H1 (cell line): ENCODE measurements around the gene MAP3K13. TPM values are rescaled to one million over a fixed set of nuclear protein-coding genes. Genes with fewer than 3 reads are reported as not detected.

ENCODE experiments used
- CTCF ChIA-PET: fragments of 300-600 bp; sonication (Branson Sonifier 250); formaldehyde crosslinking; loops from one replicate; lab custom pipeline; 2021; ENCODE audit not compliant: partially characterized antibody; lab: Charles Lee
- POLR2A ChIA-PET: fragments of 300-600 bp; sonication (Branson Sonifier 250); formaldehyde crosslinking; loops from one replicate; lab custom pipeline; 2021; ENCODE audit warnings: inconsistent platforms; ENCODE audit not compliant: partially characterized antibody; lab: Charles Lee
- DNase-seq, 2 experiments: peaks; one replicate each; pipeline versions ENCODE4 v3.0.0 to v3.0.0-alpha.2; 2010 to 2022; ENCODE audit warnings: low spot score in 2 of 2, low read depth in 1 of 2, mixed read lengths in 1 of 2
- FAIRE-seq: peaks from 2 replicates; lab custom pipeline; 2011; peaks lifted over from hg19 to GRCh38; lab: Jason Lieb, UNC
- H2AFZ ChIP-seq: 2 replicates; pipeline ENCODE4 v1.8.1; 2012; ENCODE audit warnings: low read length, inconsistent platforms
- H2AK5ac ChIP-seq: 2 replicates; pipeline ENCODE4 v1.6.1; 2013; ENCODE audit warnings: low read depth, low read length
- H2BK120ac ChIP-seq: replicated peaks from 2 replicates; pipeline ENCODE3; 2013; ENCODE audit warnings: low read depth, low read length, inconsistent platforms
- H2BK12ac ChIP-seq: 2 replicates; pipeline ENCODE4 v1.6.1; 2013; ENCODE audit warnings: low read depth, low read length
- H2BK15ac ChIP-seq: 2 replicates; pipeline ENCODE4 v1.6.1; 2013; ENCODE audit warnings: low read length
- H2BK20ac ChIP-seq: 2 replicates; pipeline ENCODE4 v1.6.1; 2013; ENCODE audit warnings: low read length
- H2BK5ac ChIP-seq: 2 replicates; pipeline ENCODE4 v1.6.1; 2013; ENCODE audit warnings: low read depth, low read length
- H3K14ac ChIP-seq: 2 replicates; pipeline ENCODE4 v1.6.1; 2013; ENCODE audit warnings: inconsistent platforms; ENCODE audit not compliant: insufficient read length
- H3K18ac ChIP-seq: 2 replicates; pipeline ENCODE4 v1.6.1; 2013; ENCODE audit warnings: low read length; ENCODE audit errors: extremely low read depth
- H3K23ac ChIP-seq: 2 replicates; pipeline ENCODE4 v1.6.1; 2013; ENCODE audit warnings: inconsistent platforms; ENCODE audit not compliant: insufficient read length
- H3K23me2 ChIP-seq: 2 replicates; pipeline ENCODE4 v1.6.1; 2013; ENCODE audit warnings: low read depth, low read length
- H3K27ac ChIP-seq: 2 replicates; pipeline ENCODE4 v1.6.1; 2011; ENCODE audit warnings: low read depth, low read length, inconsistent platforms
- H3K27me3 ChIP-seq, 4 experiments: replicated peaks in 1 of 4; 1 replicate in 1 of 4; 2 replicates in 3 of 4; pipeline versions ENCODE4 v1.6.1 to v1.8.1; 2011 to 2013; ENCODE audit warnings: low read length in 3 of 4, mild to moderate bottlenecking in 3 of 4, inconsistent platforms in 2 of 4, mixed read lengths in 2 of 4, moderate library complexity in 1 of 4; ENCODE audit not compliant: control insufficient read depth in 3 of 4, insufficient read depth in 3 of 4; ENCODE audit errors: extremely low read depth in 1 of 4
- H3K36me3 ChIP-seq, 4 experiments: 2 replicates each; pipeline versions ENCODE4 v1.6.1 to v1.8.1; 2011 to 2013; ENCODE audit warnings: mild to moderate bottlenecking in 4 of 4, low read length in 3 of 4, moderate library complexity in 2 of 4, control low read depth in 1 of 4, inconsistent platforms in 1 of 4; ENCODE audit not compliant: insufficient read depth in 4 of 4, control insufficient read depth in 2 of 4
- H3K4ac ChIP-seq: replicated peaks from 2 replicates; pipeline ENCODE3; 2013; ENCODE audit warnings: low read length, low read depth, mixed read lengths, inconsistent platforms; ENCODE audit not compliant: insufficient read length
- H3K4me1 ChIP-seq, 4 experiments: replicated peaks in 1 of 4; 1 replicate in 1 of 4; 2 replicates in 3 of 4; pipeline versions ENCODE4 v1.6.1 to v1.8.1; 2011 to 2013; ENCODE audit warnings: low read length in 3 of 4, inconsistent platforms in 2 of 4, mixed read lengths in 1 of 4; ENCODE audit not compliant: insufficient read depth in 4 of 4, control insufficient read depth in 3 of 4
- H3K4me2 ChIP-seq, 2 experiments: 2 replicates each; pipeline versions ENCODE4 v1.6.1 to v1.8.1; 2011 to 2013; ENCODE audit warnings: low read depth in 2 of 2, low read length in 2 of 2, control low read depth in 1 of 2, inconsistent platforms in 1 of 2, mild to moderate bottlenecking in 1 of 2; ENCODE audit not compliant: insufficient read depth in 1 of 2
- H3K4me3 ChIP-seq, 4 experiments: fragments of 200-600, 300-600 bp in 1 of 4; sonication (generic), shearing (Covaris generic), sonication (Bioruptor Twin) in 1 of 4; 2 replicates each; pipeline versions ENCODE4 v1.5.1 to v1.8.1; 2011 to 2016; ENCODE audit warnings: low read length in 4 of 4, low read depth in 3 of 4, control low read depth in 2 of 4, inconsistent platforms in 2 of 4, mild to moderate bottlenecking in 2 of 4, mixed read lengths in 1 of 4, moderate library complexity in 1 of 4; ENCODE audit not compliant: insufficient read depth in 2 of 4; ENCODE audit errors: extremely low read depth in 1 of 4
- H3K56ac ChIP-seq: replicated peaks from 2 replicates; pipeline ENCODE3; 2013; ENCODE audit warnings: low read depth, mild to moderate bottlenecking, mixed read lengths, low read length, inconsistent platforms; ENCODE audit not compliant: insufficient read length
- H3K79me1 ChIP-seq: 2 replicates; pipeline ENCODE4 v1.6.1; 2013; ENCODE audit warnings: low read depth, low read length, control low read depth
- H3K79me2 ChIP-seq, 2 experiments: 2 replicates each; pipeline versions ENCODE4 v1.6.1 to v1.8.1; 2012 to 2013; ENCODE audit warnings: low read length in 2 of 2, mild to moderate bottlenecking in 2 of 2, inconsistent platforms in 1 of 2; ENCODE audit not compliant: insufficient read depth in 2 of 2, control insufficient read depth in 1 of 2
- H3K9ac ChIP-seq, 4 experiments: replicated peaks in 1 of 4; 1 replicate in 1 of 4; 2 replicates in 3 of 4; pipeline versions ENCODE4 v1.6.1 to v1.8.1; 2011 to 2013; ENCODE audit warnings: low read depth in 3 of 4, low read length in 3 of 4, control low read depth in 2 of 4, mild to moderate bottlenecking in 2 of 4, moderate library complexity in 2 of 4, inconsistent platforms in 1 of 4; ENCODE audit errors: extremely low read depth in 1 of 4
- H3K9me3 ChIP-seq, 2 experiments: 2 replicates each; pipeline versions ENCODE4 v1.6.1 to v1.8.1; 2012 to 2013; ENCODE audit warnings: mild to moderate bottlenecking in 2 of 2, moderate library complexity in 2 of 2, control low read depth in 1 of 2, inconsistent platforms in 1 of 2, low read depth in 1 of 2, low read length in 1 of 2, mixed read lengths in 1 of 2; ENCODE audit not compliant: insufficient read depth in 2 of 2
- H4K20me1 ChIP-seq, 2 experiments: replicated peaks in 1 of 2; 2 replicates each; pipeline versions ENCODE3 to v1.8.1; 2011 to 2013; ENCODE audit warnings: inconsistent platforms in 2 of 2, low read length in 2 of 2, mild to moderate bottlenecking in 1 of 2; ENCODE audit not compliant: insufficient read depth in 2 of 2, control insufficient read depth in 1 of 2
- H4K5ac ChIP-seq: 2 replicates; pipeline ENCODE4 v1.6.1; 2013; ENCODE audit warnings: low read length, low read depth, mixed read lengths, inconsistent platforms; ENCODE audit not compliant: insufficient read length
- H4K8ac ChIP-seq: 2 replicates; pipeline ENCODE4 v1.8.0; 2013; ENCODE audit warnings: mild to moderate bottlenecking, moderate library complexity, low read length, inconsistent platforms; ENCODE audit not compliant: insufficient read depth; ENCODE audit errors: extremely low read depth
- H4K91ac ChIP-seq: replicated peaks from 2 replicates; pipeline ENCODE3; 2013; ENCODE audit warnings: low read length, mixed read lengths, inconsistent platforms; ENCODE audit not compliant: insufficient read length
- ATF3 ChIP-seq: IDR thresholded peaks from 2 replicates; pipeline ENCODE4 v1.6.1; 2011; ENCODE audit warnings: low read depth, mild to moderate bottlenecking, low read length; ENCODE audit not compliant: insufficient read depth
- CREB1 ChIP-seq: IDR thresholded peaks from 2 replicates; pipeline ENCODE4 v1.6.1; 2012; ENCODE audit warnings: inconsistent platforms
- CTCF ChIP-seq, 3 experiments: IDR thresholded peaks; 1 replicate in 2 of 3; 2 replicates in 1 of 3; pipeline versions ENCODE4 v1.5.1 to v1.6.1; 2011; ENCODE audit warnings: low read length in 3 of 3, mild to moderate bottlenecking in 3 of 3, inconsistent platforms in 2 of 3, low read depth in 1 of 3, moderate library complexity in 1 of 3; ENCODE audit not compliant: insufficient read depth in 1 of 3; ENCODE audit errors: control extremely low read depth in 1 of 3
- GTF2F1 ChIP-seq: IDR thresholded peaks from 2 replicates; pipeline ENCODE4 v1.6.1; 2012; ENCODE audit warnings: low read depth, low read length, improper control_type of control experiment, borderline replicate concordance
- KDM4A ChIP-seq: IDR thresholded peaks from one replicate; pipeline ENCODE4 v1.7.1; 2012; ENCODE audit warnings: low read depth, mild to moderate bottlenecking, moderate library complexity, low read length, inconsistent platforms; ENCODE audit not compliant: severe bottlenecking
- NANOG ChIP-seq: IDR thresholded peaks from 2 replicates; pipeline ENCODE4 v1.6.1; 2011; ENCODE audit warnings: low read length, low read depth, mild to moderate bottlenecking, inconsistent platforms; ENCODE audit not compliant: insufficient read depth, poor library complexity, severe bottlenecking
- POLR2AphosphoS5 ChIP-seq: IDR thresholded peaks from 2 replicates; pipeline ENCODE4 v1.6.1; 2011; ENCODE audit warnings: low read depth, low read length
- RAD21 ChIP-seq, 2 experiments: IDR thresholded peaks in 1 of 2; conservative IDR thresholded peaks in 1 of 2; 2 replicates each; pipeline ENCODE4 v1.6.1; 2011; ENCODE audit warnings: low read depth in 2 of 2, low read length in 2 of 2, improper control_type of control experiment in 1 of 2, inconsistent platforms in 1 of 2, mild to moderate bottlenecking in 1 of 2, moderate library complexity in 1 of 2
- SP1 ChIP-seq: IDR thresholded peaks from 2 replicates; pipeline ENCODE4 v1.6.1; 2011; ENCODE audit warnings: low read depth, low read length
- TAF1 ChIP-seq: IDR thresholded peaks from 2 replicates; pipeline ENCODE4 v1.6.1; 2011; ENCODE audit warnings: mild to moderate bottlenecking, low read depth, low read length
- WGBS, 2 experiments: shearing (Covaris generic) in 1 of 2; methylation state at CpG; one replicate each; pipeline versions ENCODE4 v1.1.6 to v1.1.7; 2013 to 2015; ENCODE audit warnings: low lambda C conversion rate in 2 of 2, mixed read lengths in 2 of 2, inconsistent platforms in 1 of 2, low coverage in 1 of 2, missing lambda C conversion rate in 1 of 2; ENCODE audit not compliant: insufficient replicate concordance in 2 of 2, insufficient coverage in 1 of 2, insufficient read length in 1 of 2; ENCODE audit errors: extremely low coverage in 1 of 2, missing lambda C conversion rate in 1 of 2; 5-methylcytosine and 5-hydroxymethylcytosine counted together
- polyA plus RNA-seq, 7 experiments: library from polyadenylated mRNA; depleted of rRNA in 3 of 7; stranded (reverse) in 5 of 7; unstranded in 2 of 7; fragments of >200 nt in 5 of 7; fragments of 200-250 nt in 2 of 7; gene quantifications; 1 replicate in 5 of 7; 2 replicates in 1 of 7; 4 replicates in 1 of 7; pipeline versions ENCODE4 v1.2.1 to v1.2.3, GENCODE V29; 2011 to 2013; ENCODE audit warnings: missing spikeins in 2 of 7, mixed read lengths in 2 of 7
- total RNA-seq: library from RNA; stranded (reverse); fragmentation: NEBNext Ultra II Directional; extraction: Animal tissue kit (Norgen Biotek cat#: 25700); gene quantifications from 2 replicates; pipeline ENCODE4 v1.2.1, GENCODE V29; 2021

The MAP3K13 gene
- total and polyA plus RNA-seq, 2 of the 8 experiments (the other 6 are each of a cell fraction or from before 2014, with no cell fraction given) = 6.8 to 17.9 TPM

- FAIRE-seq (no peak), DNase-seq (no peak)
- Histone ChIP-seq H4K91ac (no peak overlapping the region), H2BK120ac (no peak overlapping the region), H3K36me3 (no peaks in the 10 kb centered on the region; a peak in 1 of 8 replicates), H4K20me1 (no peaks in the 10 kb centered on the region), H3K9me3 (no peaks in the 10 kb centered on the region), H3K27ac (no peak overlapping the region), H3K4me2 (no peak overlapping the region), H3K23me2 (no peaks in the 10 kb centered on the region), H2BK15ac (no peak overlapping the region), H3K4ac (no peak overlapping the region), H2BK12ac (no peak overlapping the region), H3K18ac (no peak overlapping the region), H3K14ac (no peak overlapping the region), H2BK20ac (no peak overlapping the region), H2AFZ (no peak overlapping the region), H3K27me3 (no peaks in the 10 kb centered on the region), H3K23ac (no peak overlapping the region), H3K56ac (no peak overlapping the region), H3K9ac (no peak overlapping the region), H4K5ac (no peak overlapping the region), H3K4me3 (no peak overlapping the region), H3K79me1 (no peaks in the 10 kb centered on the region), H4K8ac (no peak overlapping the region), H2BK5ac (no peak overlapping the region), H3K79me2 (no peaks in the 10 kb centered on the region), H3K4me1 (no peaks in the 10 kb centered on the region), H2AK5ac (no peak overlapping the region)
- CTCF ChIA-PET = interaction anchor here (2.6 kb wide), 1 partner anchor 18 kb away, joined by 11 read pairs; no protein-coding TSS in a partner anchor
- 82% methylated on average over 2 of the region's 2 CpGs; no CpG with 5 or more reads in 1 of the 2 experiments for WGBS, 2 experiments
- TF ChIP-seq NANOG (no peak), CREB1 (no peak), ATF3 (no peak), RAD21 (IDR thresholded peaks at IDR 0.05 in 1 of 2, conservative IDR thresholded peaks at IDR 0.05 in 1 of 2; ENCODE audit: low read depth in 2 of 2, low read length in 2 of 2) (no peak), POLR2AphosphoS5 (no peak), GTF2F1 (no peak), TAF1 (no peak), KDM4A (no peak), SP1 (no peak), CTCF (IDR thresholded peaks at IDR 0.05; ENCODE audit: control extremely low read depth in 1 of 3, insufficient read depth in 1 of 3, low read depth in 1 of 3, low read length in 3 of 3) (no peak)
- POLR2A ChIA-PET = interaction anchor here (1.2 to 1.4 kb wide), 2 partner anchors 9 to 16 kb away, joined by 3 read pairs; no protein-coding TSS in a partner anchor
Observed at GRCh38 chr3:185479373-185479945, 116.5 kb downstream of the MAP3K13 start.
